GM12878 (cell line): ENCODE results near the gene RPL3. TPM values are rescaled to one million over a fixed set of nuclear protein-coding genes. Genes with fewer than 3 reads are reported as not detected.

Experiments used
- ATAC-seq: fragments of 200-7000 bp; cut with Tn5 transposase; 3 replicates; pipeline ENCODE4 v1.9.1; 2020; ENCODE audit warnings: mild to moderate bottlenecking, moderate library complexity
- BruUV-seq: library from RNA; stranded (reverse); fragments of 400-500 nt; replicated peaks from 2 replicates; lab custom pipeline; 2021; lab: Mats Ljungman, UMichigan
- CTCF ChIA-PET: fragments of 300-600 bp; sonication (Branson Sonifier 250); formaldehyde crosslinking; extraction: SDS; loops from one replicate; lab custom pipeline; 2021; ENCODE audit warnings: inconsistent platforms; lab: Yijun Ruan, JAX
- POLR2A ChIA-PET: fragments of 350-600 bp; formaldehyde crosslinking; extraction: SDS; loops from one replicate; lab custom pipeline; 2021; ENCODE audit warnings: inconsistent platforms; lab: Charles Lee
- RAD21 ChIA-PET: fragments of 300-600 bp; sonication (Branson Sonifier 250); formaldehyde crosslinking; loops from one replicate; lab custom pipeline; 2023; ENCODE audit warnings: antibody characterized with exemption; ENCODE audit not compliant: unreplicated experiment; lab: Charles Lee
- SMC1A ChIA-PET: fragments of 300-600 bp; sonication (Branson Sonifier 250); formaldehyde crosslinking; loops from one replicate; lab custom pipeline; 2023; ENCODE audit not compliant: unreplicated experiment, uncharacterized antibody; lab: Charles Lee
- DNase-seq: peaks from one replicate; pipeline ENCODE4 v3.0.0-alpha.2; 2011; ENCODE audit warnings: low read depth, low spot score
- FAIRE-seq: peaks from 3 replicates; lab custom pipeline; 2011; peaks lifted over from hg19 to GRCh38; lab: Jason Lieb, UNC
- H2AFZ ChIP-seq: 2 replicates; pipeline ENCODE4 v1.6.0; 2011; ENCODE audit warnings: low read depth, low read length, control low read depth; ENCODE audit not compliant: control insufficient read depth
- H3K27ac ChIP-seq: 2 replicates; pipeline ENCODE4 v1.5.1; 2011; ENCODE audit warnings: control low read depth; ENCODE audit not compliant: control insufficient read depth, insufficient read depth
- H3K27me3 ChIP-seq, 2 experiments: replicated peaks in 1 of 2; 2 replicates each; pipeline versions ENCODE4 v1.6.0 to v1.6.1; 2011; ENCODE audit warnings: low read length in 1 of 2; ENCODE audit not compliant: control insufficient read depth in 2 of 2, insufficient read depth in 2 of 2
- H3K36me3 ChIP-seq, 2 experiments: 2 replicates each; pipeline ENCODE4 v1.5.1; 2011; ENCODE audit warnings: low read length in 1 of 2; ENCODE audit not compliant: control insufficient read depth in 2 of 2, insufficient read depth in 2 of 2
- H3K4me1 ChIP-seq: 2 replicates; pipeline ENCODE4 v1.6.1; 2011; ENCODE audit warnings: mild to moderate bottlenecking, low read length, moderate library complexity, mixed read lengths; ENCODE audit not compliant: control insufficient read depth, insufficient read depth
- H3K4me2 ChIP-seq: 2 replicates; pipeline ENCODE4 v1.6.0; 2011; ENCODE audit warnings: control low read depth; ENCODE audit not compliant: control insufficient read depth, insufficient read depth
- H3K4me3 ChIP-seq: fragments of 200-600 bp; sonication (generic); 2 replicates; pipeline ENCODE4 v1.5.1; 2016
- H3K79me2 ChIP-seq: 2 replicates; pipeline ENCODE4 v1.6.0; 2011; ENCODE audit warnings: low read length; ENCODE audit not compliant: control insufficient read depth, insufficient read depth
- H3K9ac ChIP-seq: 2 replicates; pipeline ENCODE4 v1.8.0; 2011; ENCODE audit warnings: low read length, control low read depth, mixed read lengths; ENCODE audit not compliant: control insufficient read depth, insufficient read depth
- H3K9me3 ChIP-seq: replicated peaks from 3 replicates; pipeline ENCODE4 v1.5.1; 2011; ENCODE audit warnings: mild to moderate bottlenecking, low read length; ENCODE audit not compliant: control insufficient read depth, insufficient read depth
- H4K20me1 ChIP-seq: 2 replicates; pipeline ENCODE4 v1.6.0; 2011; ENCODE audit not compliant: control insufficient read depth, insufficient read depth
- CREB1 ChIP-seq: IDR thresholded peaks from 2 replicates; pipeline ENCODE4 v1.6.1; 2012; ENCODE audit warnings: low read depth, mild to moderate bottlenecking, inconsistent platforms
- EED ChIP-seq: sonication (generic); IDR thresholded peaks from 2 replicates; pipeline ENCODE4 v1.6.1; 2016; ENCODE audit warnings: antibody characterized with exemption, low read depth
- ETV6 ChIP-seq, 2 experiments: fragments of 450-650 bp in 1 of 2; IDR thresholded peaks in 1 of 2; conservative IDR thresholded peaks in 1 of 2; 2 replicates each; pipeline ENCODE4 v1.6.1; 2014; ENCODE audit warnings: antibody characterized with exemption in 1 of 2, borderline replicate concordance in 1 of 2, low read depth in 1 of 2, mild to moderate bottlenecking in 1 of 2, moderate library complexity in 1 of 2
- FOS ChIP-seq: IDR thresholded peaks from 3 replicates; pipeline ENCODE4 v1.6.1; 2011; ENCODE audit warnings: borderline replicate concordance; ENCODE audit not compliant: insufficient read length; ENCODE audit errors: extremely low read depth
- HCFC1 ChIP-seq: fragments of 150-350 bp; IDR thresholded peaks from 2 replicates; pipeline ENCODE4 v1.6.1; 2014; ENCODE audit warnings: low read length
- MEF2B ChIP-seq: fragments of 450-650 bp; IDR thresholded peaks from 2 replicates; pipeline ENCODE4 v1.6.1; 2018; ENCODE audit warnings: mild to moderate bottlenecking, moderate library complexity; ENCODE audit not compliant: partially characterized antibody, poor library complexity, severe bottlenecking
- MTA3 ChIP-seq: IDR thresholded peaks from 2 replicates; pipeline ENCODE4 v1.6.1; 2012; ENCODE audit warnings: low read length, inconsistent platforms, borderline replicate concordance
- MYC ChIP-seq: IDR thresholded peaks from 2 replicates; pipeline ENCODE4 v1.6.1; 2011; ENCODE audit warnings: mild to moderate bottlenecking, low read length, moderate library complexity, inconsistent platforms; ENCODE audit not compliant: insufficient read depth, insufficient replicate concordance, insufficient read length, severe bottlenecking
- POLR2AphosphoS5 ChIP-seq: IDR thresholded peaks from 2 replicates; pipeline ENCODE4 v1.6.1; 2011; ENCODE audit warnings: mild to moderate bottlenecking, low read length, inconsistent platforms
- TCF12 ChIP-seq: IDR thresholded peaks from 2 replicates; pipeline ENCODE4 v1.6.1; 2011; ENCODE audit warnings: low read depth, mild to moderate bottlenecking, low read length
- TCF3 ChIP-seq: IDR thresholded peaks from 2 replicates; pipeline ENCODE4 v1.6.1; 2012; ENCODE audit warnings: low read depth, mild to moderate bottlenecking, low read length, borderline replicate concordance; ENCODE audit not compliant: insufficient read depth
- ZBED1 ChIP-seq: IDR thresholded peaks from 2 replicates; pipeline ENCODE4 v1.6.1; 2016; ENCODE audit warnings: borderline replicate concordance
- WGBS: methylation state at CpG from one replicate; pipeline ENCODE4 v1.1.6; 2016; ENCODE audit warnings: low lambda C conversion rate; ENCODE audit not compliant: insufficient replicate concordance, insufficient coverage; ENCODE audit errors: missing lambda C conversion rate; 5-methylcytosine and 5-hydroxymethylcytosine counted together
- in situ Hi-C: fragments of 300-500 bp; cut with MboI; formaldehyde crosslinking; loops from 9 replicates; pipeline ENCODE4 v1.14.3; 2018; ENCODE audit warnings: mixed read lengths
- intact Hi-C: fragments of 100-400 bp; cut with micrococcal nuclease; formaldehyde crosslinking; loops from one replicate; pipeline ENCODE4 v1.14.2; 2022; ENCODE audit not compliant: unreplicated experiment
- polyA plus RNA-seq, 11 experiments: library from polyadenylated mRNA; depleted of rRNA in 4 of 11; unstranded in 6 of 11; stranded (reverse) in 5 of 11; fragments of >200 nt; fragmentation: Nextera tagmentation in 4 of 11; fragmentation: Illumina TruSeq in 1 of 11; extraction: Ambion mirVana in 4 of 11; extraction: Trizol in 1 of 11; gene quantifications; 1 replicate in 1 of 11; 2 replicates in 10 of 11; pipeline versions ENCODE4 v1.2.1 to v1.2.3, GENCODE V29; 2011 to 2016; ENCODE audit warnings: inconsistent platforms in 2 of 11, missing spikeins in 2 of 11, low read depth in 1 of 11
- total RNA-seq, 4 experiments: library from RNA; depleted of rRNA in 3 of 4; stranded (reverse); fragments of >200 nt in 3 of 4; fragmentation: Illumina TruSeq in 1 of 4; extraction: Trizol in 1 of 4; gene quantifications; 2 replicates each; pipeline versions ENCODE4 v1.2.1 to v1.2.3, GENCODE V29; 2013 to 2021
- TF ChIP-seq, protein P1 (sequence below): fragments of 450-650 bp; formaldehyde crosslinking; IDR thresholded peaks from 2 replicates; pipeline ENCODE4 v1.4.0; 2020; ENCODE audit warnings: mild to moderate bottlenecking, moderate library complexity

The RPL3 gene
- total and polyA plus RNA-seq, 10 of the 15 experiments (the other 5 are each of a cell fraction or from before 2014, with no cell fraction given) = 1,534 to 6,791 (median 3,992) TPM

DNA sequence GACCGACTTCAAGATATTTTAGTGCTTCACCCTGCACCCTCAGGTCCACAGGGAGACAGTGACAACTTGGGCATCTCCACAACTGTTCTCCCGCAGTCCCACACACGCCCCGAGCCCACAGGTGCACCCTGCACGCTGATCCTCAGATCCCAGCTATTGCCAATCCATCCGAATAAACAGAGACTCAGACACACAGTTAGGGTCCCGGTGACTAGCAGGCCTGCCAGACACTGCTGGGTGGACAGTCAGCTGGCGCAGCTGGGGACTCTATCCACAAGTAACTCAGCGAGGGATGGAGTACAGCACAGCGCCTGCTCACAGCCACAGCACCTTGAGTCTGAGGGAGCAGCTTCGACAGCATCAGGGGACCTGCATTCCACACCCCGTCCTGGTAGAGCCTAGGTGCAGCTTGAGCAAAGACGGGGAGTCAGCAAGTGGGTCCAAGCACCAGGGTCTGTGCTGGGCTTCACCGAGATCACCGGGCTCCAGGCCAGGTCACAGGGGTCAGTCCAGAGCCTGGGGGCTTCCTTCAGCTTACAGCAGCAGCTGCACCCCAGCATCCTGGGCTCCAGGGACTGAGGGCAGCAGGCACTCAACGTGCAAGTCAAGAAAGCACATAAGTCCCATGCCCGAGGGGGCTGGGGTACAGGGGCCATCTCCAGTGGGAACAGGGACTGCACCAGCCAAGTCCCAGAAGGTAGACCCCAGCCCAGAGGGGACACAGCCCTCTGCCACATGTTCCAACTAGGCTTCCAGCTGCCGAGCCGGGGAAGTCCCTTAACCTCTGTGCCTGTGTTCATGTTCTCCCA is 7.6 kb downstream of the RPL3 start (continued):
- peak; percentile 69; the same call in 1 of the 2 replicates for TF ChIP-seq MTA3
- no peak for TF ChIP-seq MYC
- TF ChIP-seq POLR2AphosphoS5 = peak; percentile 74

DNA sequence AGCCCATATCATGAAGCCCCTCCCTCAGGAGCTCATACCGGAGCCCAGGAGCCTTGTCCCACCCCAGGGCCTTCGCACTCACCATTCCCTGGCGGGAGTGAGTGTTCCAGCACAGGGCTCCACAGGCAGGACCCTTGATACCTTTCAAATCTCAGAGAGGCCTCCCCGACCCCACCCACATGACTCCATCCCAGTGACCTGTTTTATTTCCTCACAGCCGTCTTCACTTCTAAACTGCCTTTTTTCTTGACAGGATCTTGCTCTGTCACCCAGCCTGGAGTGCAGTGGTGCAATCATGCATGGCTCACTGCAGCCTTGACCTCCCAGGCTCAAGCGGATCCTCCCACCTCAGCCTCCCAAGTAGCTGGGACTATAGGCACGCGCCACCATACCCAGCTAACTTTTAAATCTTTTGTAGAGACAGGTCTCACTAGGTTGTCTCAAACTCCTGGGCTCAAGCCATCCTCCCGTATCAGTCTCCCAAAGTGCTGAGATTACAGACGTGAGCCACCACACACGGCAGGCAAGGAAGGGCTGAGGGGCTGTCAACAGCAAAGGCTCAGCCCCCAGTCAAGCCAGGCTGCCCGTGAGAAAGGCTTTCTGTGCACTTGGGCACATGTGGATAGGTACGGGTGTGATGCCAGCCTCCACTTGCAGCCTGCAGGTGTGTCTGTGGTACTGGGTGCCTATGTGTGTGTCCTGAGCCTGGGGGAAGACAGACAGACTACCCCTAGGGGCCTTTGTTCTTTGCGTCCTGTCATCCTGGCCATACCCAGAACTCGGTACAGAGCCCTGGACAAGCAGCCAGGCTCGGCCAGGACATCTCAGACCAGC is 9.3 kb downstream of the RPL3 start:
- Histone ChIP-seq H2AFZ (no peak overlapping the region), H3K27me3 (no peaks in the 10 kb centered on the region), H3K4me1 (peaks cover 25% of the 10 kb centered on the region), H4K20me1 (peaks cover 14% of the 10 kb centered on the region), H3K79me2 (peaks cover 13% of the 10 kb centered on the region), H3K9me3 (no peaks in the 10 kb centered on the region), H3K9ac (no peak overlapping the region), H3K36me3 (peaks cover 31 to 36% of the 10 kb centered on the region in 2 experiments), H3K4me3 (no peak overlapping the region), H3K4me2 (no peak overlapping the region), H3K27ac (no peak overlapping the region)
- SMC1A ChIA-PET = interaction anchor here (0.7 to 3.0 kb wide), 11 partner anchors 8 to 219 kb away, joined by 3 to 25 read pairs (median 5); partner anchors contain the start of gene ATF4
- intact Hi-C loops = loop anchor here (2.0 to 10.0 kb wide), 3 partner anchors 95 to 545 kb away; no protein-coding TSS in a partner anchor
- no peak for FAIRE-seq
- WGBS = 56% methylated on average over 16 of the region's 16 CpGs
- BruUV-seq = no TSS peak
- RAD21 ChIA-PET = interaction anchor here (0.9 to 2.6 kb wide), 10 partner anchors 81 to 541 kb away, joined by 3 to 45 read pairs (median 4); no protein-coding TSS in a partner anchor
- POLR2A ChIA-PET = interaction anchor here (0.6 to 1.1 kb wide), 3 partner anchors 9 to 140 kb away, joined by 3 to 5 read pairs (median 3); no protein-coding TSS in a partner anchor
- ATAC-seq = peak; percentile 14
- TF ChIP-seq MYC (no peak), CREB1 (no peak), EED (no peak), ZBED1 (no peak), TCF3 (no peak), FOS (no peak), TCF12 (no peak), HCFC1 (no peak), ETV6 (conservative IDR thresholded peaks at IDR 0.05 in 1 of 2, IDR thresholded peaks at IDR 0.05 in 1 of 2; ENCODE audit: borderline replicate concordance in 1 of 2, low read depth in 1 of 2) (no peak), MEF2B (no peak)
- TF ChIP-seq, protein P1, sequence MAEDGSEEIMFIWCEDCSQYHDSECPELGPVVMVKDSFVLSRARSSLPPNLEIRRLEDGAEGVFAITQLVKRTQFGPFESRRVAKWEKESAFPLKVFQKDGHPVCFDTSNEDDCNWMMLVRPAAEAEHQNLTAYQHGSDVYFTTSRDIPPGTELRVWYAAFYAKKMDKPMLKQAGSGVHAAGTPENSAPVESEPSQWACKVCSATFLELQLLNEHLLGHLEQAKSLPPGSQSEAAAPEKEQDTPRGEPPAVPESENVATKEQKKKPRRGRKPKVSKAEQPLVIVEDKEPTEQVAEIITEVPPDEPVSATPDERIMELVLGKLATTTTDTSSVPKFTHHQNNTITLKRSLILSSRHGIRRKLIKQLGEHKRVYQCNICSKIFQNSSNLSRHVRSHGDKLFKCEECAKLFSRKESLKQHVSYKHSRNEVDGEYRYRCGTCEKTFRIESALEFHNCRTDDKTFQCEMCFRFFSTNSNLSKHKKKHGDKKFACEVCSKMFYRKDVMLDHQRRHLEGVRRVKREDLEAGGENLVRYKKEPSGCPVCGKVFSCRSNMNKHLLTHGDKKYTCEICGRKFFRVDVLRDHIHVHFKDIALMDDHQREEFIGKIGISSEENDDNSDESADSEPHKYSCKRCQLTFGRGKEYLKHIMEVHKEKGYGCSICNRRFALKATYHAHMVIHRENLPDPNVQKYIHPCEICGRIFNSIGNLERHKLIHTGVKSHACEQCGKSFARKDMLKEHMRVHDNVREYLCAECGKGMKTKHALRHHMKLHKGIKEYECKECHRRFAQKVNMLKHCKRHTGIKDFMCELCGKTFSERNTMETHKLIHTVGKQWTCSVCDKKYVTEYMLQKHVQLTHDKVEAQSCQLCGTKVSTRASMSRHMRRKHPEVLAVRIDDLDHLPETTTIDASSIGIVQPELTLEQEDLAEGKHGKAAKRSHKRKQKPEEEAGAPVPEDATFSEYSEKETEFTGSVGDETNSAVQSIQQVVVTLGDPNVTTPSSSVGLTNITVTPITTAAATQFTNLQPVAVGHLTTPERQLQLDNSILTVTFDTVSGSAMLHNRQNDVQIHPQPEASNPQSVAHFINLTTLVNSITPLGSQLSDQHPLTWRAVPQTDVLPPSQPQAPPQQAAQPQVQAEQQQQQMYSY (CRISPR knock-in tag) = no peak
- CTCF ChIA-PET = interaction anchor here (0.6 to 4.6 kb wide), 25 partner anchors 9 to 542 kb away, joined by 3 to 100 read pairs (median 4); partner anchors contain the start of gene RPL3
- in situ Hi-C loops = loop anchor here (5.0 kb wide), 2 partner anchors 138 to 303 kb away; no protein-coding TSS in a partner anchor
- no peak for DNase-seq
